Esophagus muscularis mucosa (tissue), 3 donors: Measurements from ENCODE around the gene MUC4.

Experiments used
- CTCF ChIP-seq, 3 experiments: fragments of 200-600 bp in 2 of 3; fragments of 450-650 bp in 1 of 3; sonication (generic) in 2 of 3; IDR thresholded peaks; one replicate each; pipeline ENCODE4 v1.5.1; 2017 to 2019; ENCODE audit warnings: antibody characterized with exemption in 3 of 3, mild to moderate bottlenecking in 2 of 3, moderate library complexity in 1 of 3
- POLR2A ChIP-seq: fragments of 450-650 bp; IDR thresholded peaks from one replicate; pipeline ENCODE4 v1.6.1; 2017; ENCODE audit warnings: antibody characterized with exemption, moderate library complexity, mild to moderate bottlenecking, low read depth

GRCh38 chr3:195754906-195755305 lies 56.8 kb downstream of the MUC4 start:
- no peak for TF ChIP-seq POLR2A
- no peak for TF ChIP-seq CTCF (IDR thresholded peaks at IDR 0.05)
